GM19397 (cell line): ENCODE measurements around the gene KRTAP12-3.
"Not testable (repeated sequence)": the region's sequence is repeated elsewhere in the genome, so short reads cannot be mapped to it uniquely, and the experiment has no call there.

Experiments
- ATAC-seq: cut with Tn5 transposase; IDR thresholded peaks from one replicate; pipeline ENCODE4 v1.9.1; 2021; ENCODE audit warnings: mild to moderate bottlenecking, moderate library complexity; ENCODE audit not compliant: unreplicated experiment

The KRTAP12-3 gene, protein sequence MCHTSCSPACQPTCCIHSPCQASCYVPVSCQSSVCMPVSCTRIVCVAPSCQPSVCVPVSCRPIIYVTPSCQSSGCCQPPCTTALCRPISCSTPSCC

DNA sequence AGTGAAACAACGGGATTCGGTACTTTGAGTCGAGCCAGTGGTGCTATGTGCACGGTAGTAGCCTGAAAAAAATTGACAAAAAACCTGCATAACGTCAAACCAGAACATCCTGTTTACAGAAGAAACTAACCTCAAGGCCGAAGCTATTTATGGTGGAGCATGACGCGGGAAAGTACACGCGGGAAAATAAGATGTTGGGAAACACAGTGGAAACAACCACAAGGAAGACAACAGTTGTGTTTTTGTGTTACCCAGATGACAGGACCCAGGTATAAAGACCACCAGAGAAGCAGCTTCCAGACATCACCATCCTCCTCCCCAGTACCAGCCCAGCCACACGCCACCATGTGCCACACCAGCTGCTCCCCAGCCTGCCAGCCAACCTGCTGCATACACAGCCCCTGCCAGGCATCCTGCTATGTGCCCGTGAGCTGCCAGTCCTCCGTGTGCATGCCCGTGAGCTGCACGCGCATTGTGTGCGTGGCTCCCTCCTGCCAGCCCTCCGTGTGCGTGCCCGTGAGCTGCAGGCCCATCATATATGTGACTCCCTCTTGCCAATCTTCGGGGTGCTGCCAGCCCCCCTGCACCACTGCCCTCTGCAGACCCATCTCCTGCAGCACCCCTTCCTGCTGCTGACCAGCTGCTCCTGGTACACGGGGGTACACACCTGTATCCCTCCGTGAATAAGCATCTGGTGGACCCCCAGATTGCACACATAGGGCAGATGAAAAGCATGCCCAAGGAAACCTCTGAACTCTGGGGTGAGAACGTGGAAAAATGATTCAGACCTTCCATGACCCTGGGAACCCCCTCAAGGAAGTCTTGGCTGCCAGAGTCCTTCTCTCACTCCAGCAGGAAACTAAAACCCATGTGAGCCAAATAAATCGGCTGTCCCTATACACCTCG lies at the start of gene KRTAP12-3:
Gene KRTAP12-3 (plus strand): TSS at position 298 of the 906 bp plus-strand sequence. CDS start 48 bp downstream, at position 346.
- ATAC-seq: no peak

DNA sequence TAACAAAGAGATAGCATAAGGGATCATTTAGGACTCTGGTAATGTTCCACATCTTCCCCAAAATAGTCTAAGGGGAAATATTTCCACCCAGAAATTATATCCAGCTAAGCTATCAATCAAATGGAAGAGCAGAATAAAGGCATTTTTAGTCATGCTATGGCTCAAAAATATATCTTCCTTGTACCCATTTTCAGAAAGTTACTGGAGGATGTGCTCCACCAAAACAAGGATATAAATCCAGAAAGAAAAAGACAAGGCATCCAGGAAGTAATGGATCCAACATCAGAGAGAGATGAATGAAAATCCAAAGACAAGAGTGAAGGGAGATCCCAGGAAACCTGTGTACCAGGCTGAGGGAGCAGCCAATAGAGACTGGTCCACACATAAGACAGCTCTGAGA lies 48.5 kb upstream of the KRTAP12-3 start:
- ATAC-seq: no peak

DNA sequence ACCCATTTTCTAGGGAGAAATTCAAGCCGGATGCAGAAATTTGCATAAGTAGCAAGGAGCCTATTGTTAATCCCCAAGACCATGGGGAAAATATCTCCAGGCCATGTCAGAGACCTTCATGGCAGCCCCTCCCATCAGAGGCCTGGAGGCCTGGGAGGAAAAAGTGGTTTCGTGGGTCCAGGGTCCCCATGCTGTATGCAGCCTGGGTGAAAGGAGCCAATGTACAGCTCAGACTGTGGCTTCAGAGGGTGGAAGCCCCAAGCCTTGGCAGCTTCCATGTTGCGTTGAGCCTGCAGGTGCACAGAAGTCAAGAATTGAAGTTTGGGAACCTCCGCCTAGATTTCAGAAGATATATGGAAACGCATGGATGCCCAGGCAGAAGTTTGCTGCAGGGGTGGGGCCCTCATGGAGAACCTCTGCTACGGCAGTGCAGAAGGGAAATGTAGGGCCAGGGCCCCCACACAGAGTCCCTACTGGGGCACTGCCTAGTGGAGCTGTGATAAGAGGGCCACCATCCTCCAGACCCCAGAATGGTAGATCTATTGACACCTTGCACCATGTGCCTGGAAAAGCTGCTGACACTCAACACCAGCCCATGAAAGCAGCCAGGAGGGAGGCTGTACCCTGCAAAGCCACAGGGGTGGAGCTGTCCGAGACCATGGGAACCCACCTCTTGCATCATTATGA lies 47.4 kb upstream of the KRTAP12-3 start:
- ATAC-seq: not testable (repeated sequence)

DNA sequence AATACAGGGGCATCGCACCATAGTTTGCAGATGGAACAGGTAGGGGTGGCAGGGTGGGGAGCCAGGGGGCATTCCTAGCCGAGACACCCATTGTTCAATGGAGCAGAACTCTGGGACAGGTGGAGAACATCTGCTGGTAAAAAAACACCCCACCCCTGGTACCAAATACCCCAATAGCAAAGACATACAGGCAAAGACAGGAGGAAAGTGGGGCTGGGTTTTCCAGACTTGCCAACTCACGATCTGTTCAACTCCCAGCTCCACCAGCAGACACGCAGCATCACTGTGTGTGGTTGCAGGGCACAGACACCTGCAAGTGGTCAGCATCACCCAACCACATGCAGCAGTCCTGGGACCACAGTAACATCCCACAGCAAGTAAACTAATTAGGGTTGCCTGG lies 46.2 kb upstream of the KRTAP12-3 start:
- no peak for ATAC-seq

DNA sequence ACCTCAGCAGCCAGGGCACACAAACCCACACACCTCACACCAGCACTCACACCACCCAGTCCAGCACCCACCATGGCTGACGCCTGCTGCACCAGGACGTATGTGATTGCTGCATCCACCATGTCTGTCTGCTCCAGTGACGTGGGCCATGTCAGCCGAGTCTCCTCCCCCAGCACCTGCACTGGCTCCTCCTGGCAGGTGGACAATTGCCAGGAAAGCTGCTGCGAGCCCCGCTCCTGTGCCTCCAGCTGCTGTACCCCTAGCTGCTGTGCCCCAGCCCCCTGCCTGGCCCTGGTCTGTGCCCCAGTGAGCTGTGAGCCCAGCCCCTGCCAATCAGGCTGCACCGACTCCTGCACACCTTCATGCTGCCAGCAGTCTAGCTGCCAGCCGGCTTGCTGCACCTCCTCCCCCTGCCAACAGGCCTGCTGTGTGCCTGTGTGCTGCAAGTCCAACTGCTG lies 45.7 kb upstream of the KRTAP12-3 start, which contains the start of gene KRTAP10-8:
Gene KRTAP10-8 (plus strand): TSS at position 51 of the 458 bp plus-strand sequence. CDS start 22 bp downstream, at position 73.
- no peak for ATAC-seq

DNA sequence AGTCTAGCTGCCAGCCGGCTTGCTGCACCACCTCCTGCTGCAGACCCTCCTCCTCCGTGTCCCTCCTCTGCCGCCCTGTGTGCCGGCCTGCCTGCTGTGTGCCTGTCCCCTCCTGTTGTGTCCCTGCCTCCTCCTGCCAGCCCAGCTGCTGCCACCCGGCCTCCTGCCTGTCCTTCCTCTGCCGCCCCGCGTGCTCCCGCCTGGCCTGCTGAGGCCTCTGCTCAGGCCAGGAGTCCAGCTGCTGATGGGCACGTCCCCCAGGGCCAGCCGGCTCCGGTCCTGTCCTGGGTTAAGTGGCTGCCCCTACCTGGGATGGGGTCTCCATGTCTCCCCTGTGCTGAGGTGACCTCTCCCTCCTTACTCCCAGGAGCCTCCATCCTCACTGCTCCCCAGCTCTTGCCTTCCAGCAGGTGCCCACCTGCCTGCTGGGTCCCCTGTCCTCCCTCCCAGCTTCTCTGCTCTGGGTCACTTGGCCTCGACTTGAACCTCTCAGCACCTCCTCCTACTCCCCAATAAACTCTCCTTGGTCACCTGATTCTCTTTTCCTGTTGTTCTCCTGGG lies 45.0 kb upstream of the KRTAP12-3 start:
- no peak for ATAC-seq

DNA sequence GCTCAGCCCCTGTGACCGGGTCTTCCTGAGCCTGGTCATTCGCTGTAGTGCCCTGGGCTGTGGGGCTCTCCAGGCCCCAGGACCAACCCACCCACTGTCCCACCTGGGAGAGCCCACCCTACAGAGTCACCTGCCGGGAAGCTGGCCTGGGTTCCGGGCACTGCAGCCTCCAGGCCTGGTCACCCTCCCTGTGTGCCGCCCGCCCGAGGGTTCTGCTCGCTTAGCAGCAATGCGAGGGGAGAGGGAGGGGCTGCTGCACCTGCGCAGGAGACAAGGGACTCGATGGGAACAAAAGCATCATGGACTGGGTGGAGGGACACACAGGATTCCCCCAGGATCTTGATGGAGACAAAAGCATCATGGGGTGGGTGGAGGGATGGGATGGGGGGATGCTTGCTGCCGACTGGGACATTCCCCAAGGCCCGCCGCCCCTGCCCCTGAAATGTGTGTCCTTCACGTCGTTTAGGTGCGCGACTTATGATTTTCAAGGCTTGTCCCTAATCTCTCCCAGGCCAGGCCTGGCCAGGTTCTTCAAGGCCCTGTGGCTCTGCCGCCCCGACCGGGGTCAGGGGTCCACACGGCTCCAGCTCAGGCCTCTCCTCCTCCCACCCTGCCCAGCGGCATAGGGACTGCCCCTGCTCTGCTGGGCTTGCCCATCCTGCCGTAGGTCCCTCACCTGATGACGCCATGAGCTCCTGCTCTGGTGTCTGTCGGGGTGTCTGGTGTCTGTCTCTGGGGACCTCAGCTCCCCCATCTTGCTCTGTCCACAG lies 44.2 kb upstream of the KRTAP12-3 start:
- no peak for ATAC-seq

DNA sequence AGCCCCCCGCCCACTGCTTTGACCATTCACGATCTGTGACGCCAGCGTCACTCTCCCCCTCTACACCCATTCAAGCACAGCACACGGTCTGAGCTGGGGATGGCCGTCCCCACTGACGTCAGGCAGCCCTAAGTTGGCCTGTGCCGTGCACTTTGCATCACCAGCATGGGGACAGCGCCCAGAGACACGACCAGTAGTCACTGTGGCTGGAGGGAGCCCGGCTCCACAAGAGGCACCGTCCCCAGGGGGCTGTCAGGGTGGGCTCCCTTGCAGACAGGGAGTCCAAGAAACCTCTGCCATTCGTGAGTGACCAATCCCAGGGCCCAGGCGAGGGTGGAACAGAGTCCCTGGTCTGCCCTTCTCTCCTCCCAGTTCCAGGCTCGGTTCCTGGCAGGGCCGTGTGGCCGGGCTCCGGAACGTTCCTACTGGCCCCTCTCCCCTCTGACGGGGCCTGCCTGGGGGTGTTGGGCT lies 43.5 kb upstream of the KRTAP12-3 start:
- no peak for ATAC-seq

DNA sequence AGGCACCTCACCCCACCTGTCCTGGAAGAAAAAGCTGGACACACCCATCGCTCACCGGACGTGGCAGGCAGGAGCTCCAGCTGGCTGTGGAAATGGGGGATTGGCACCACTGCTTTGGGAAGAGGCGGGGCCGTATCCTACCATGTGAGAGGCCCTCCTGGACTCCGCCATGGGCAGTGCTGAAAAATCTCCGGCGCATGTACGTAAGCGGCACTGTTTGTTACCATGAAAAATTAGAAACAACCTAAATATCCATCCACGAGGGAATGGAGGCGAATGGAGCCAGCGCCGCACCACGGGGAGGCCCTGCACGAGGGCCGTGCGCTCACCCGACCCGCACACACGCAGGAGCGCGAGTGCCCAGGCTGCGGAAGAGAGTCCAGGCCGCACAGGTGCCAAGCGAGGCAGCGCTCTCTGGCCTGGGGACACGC lies 42.8 kb upstream of the KRTAP12-3 start:
- no peak for ATAC-seq

DNA sequence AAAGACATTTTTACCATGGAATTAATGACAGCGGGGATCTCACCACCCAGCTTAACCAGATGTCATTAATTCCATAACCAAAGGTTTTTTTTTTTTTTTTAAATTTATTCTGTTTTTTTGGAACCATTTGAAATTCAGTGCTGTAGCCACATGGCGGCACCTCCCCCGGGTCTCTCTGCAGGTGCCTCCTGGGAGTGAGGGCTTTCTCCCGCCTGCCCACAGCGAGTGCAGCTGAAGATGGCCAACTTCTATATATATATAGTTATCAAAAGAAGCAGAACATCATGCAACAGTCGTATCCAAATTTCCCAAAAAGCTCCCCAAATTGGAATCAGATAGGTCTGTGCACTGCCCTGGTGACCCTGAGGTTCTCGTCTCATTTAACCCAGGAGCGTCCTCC lies 42.3 kb upstream of the KRTAP12-3 start:
- ATAC-seq: no peak

DNA sequence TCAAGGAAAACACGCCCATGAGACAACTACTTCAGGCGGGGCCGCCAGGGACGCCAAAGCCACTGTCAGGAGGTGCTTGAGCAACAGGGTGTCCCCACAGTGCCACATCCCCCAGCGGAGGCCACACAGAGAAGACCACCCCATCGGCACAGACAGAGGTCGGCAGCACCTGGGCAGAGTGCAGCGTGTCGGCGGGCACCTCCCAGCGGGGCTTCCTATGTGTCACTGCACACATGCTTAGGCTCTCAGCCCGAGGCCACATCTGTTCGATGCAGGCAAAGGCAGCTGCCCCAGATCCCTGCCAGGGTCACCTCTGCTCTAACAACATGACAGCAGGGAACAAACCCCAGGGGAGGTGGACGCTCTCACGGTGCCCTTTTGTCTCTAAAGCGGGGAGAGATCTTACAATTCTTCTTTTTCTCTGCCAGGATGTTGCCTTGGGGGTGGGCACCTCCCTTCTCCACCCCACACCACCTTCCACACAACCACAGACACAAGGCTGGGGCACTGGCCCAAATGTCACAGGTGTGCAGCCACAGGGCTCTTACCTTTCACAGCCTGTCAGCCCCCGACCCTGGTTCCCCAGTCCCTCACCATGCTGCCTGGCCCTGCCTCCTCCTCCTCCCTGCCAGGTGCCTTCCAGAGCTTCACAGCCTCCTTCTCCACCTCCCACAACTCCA lies 41.7 kb upstream of the KRTAP12-3 start:
- no peak for ATAC-seq

DNA sequence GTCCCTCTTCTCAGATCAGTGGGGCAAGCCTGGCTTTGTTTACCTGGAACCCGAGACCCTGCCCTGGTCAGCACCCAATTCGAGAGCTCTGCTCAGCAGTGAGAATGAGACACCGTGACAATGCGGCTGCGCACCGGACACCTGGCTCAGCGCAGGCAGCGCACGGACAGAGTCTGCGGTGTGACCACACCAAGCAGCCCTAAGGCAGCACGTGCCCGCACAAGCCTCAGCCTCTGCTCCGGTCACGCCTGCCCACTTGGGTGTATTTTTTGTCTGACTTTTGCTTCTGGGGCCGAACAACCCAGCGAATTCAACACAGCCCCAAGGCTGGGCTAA lies 41.2 kb upstream of the KRTAP12-3 start:
- ATAC-seq: no peak

DNA sequence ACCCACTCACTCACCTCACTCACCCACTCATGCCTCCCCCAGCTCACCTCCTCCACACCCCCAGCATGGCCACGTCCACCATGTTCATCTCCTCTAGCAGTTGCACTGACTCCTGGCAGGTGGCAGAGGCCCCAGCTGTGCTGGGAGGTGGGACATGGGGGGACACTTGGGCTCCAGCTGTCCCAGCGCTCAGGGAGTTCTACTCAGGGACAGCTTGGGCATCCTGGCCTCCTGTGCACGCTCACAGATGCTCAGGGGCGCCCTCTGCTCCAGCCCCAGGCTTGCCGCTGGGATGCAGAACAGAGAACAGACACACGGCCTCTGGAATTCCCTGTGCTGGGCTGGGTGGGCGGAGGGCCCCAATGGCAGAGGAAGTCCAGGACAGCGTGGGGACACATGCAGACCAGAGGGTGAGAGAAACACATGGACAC lies 40.6 kb upstream of the KRTAP12-3 start:
- ATAC-seq: no peak

DNA sequence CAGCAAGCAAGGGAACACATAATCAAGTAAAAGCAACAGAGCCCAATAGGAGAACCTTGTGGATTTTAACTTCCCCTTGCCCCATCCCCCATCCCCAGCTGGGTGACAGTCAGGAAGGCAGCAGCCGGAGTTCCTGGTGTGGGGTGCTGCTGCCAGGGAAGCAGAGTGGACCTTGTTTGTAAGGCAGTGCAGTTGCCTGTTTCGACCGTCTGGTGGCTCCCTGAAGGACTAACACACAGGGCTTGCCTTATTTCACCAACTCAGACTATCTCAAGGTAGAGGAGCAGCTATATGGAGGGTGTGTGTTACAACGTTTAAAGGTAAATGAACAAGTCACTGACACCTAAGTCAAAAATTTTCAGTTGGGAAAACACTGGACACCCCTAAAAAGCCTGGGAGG lies 39.2 kb upstream of the KRTAP12-3 start:
- ATAC-seq: no peak

DNA sequence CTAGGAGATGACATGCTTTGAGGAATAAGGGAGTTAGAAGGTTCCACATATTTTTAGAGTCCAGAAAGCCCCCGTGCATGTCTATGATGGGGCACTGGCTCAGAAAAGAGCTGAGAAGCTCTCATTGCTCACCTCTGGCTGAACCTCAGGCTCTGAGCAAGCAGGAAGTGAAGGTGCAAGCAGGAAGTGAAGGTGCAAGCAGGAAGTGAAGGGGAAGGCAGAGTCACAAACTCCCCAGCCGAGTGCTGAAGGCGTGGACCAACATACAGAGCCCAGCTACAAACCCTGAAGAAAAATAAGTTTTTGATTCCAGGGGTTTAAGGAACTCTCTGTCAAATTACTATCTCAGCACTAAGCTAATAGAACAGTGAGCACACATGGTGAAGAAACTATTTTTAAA lies 38.8 kb upstream of the KRTAP12-3 start:
- no peak for ATAC-seq

DNA sequence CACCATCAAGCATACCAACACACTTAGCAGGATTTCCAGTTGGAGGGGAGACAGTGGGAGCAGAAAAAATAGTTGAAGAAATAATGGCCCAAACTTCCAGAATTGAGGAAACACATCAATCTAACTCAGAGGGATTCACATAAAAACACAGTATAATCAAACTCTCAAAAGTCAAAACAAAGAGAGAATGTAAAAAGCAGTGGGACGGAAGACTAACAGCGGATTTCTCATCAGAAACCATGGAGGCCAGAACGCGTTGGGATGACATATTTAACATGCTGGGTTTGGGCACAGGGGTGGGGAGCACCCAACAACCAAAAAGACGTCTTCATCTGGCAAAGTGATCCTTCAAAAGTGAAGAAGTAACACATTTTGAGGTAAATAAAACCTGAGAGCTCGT lies 37.8 kb upstream of the KRTAP12-3 start:
- no peak for ATAC-seq

DNA sequence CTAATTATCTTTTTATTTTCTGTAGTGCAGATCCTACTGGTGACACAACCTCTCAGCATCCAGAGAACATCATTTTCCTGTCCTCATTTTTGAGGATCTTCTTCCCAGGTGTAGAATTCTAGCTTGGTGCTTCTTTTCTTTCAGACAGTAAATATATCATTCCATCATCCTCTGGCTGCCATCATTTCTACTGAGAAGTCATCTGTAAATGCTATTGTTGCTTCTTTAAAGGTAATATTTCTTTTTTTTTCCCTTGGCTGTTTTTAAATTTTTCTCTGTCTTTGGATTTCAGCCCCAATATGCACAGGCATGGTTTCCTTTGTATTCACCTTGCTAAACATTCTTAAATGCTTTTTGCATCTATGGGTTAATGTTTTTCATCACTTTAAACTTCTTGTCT lies 34.2 kb upstream of the KRTAP12-3 start:
- no peak for ATAC-seq

DNA sequence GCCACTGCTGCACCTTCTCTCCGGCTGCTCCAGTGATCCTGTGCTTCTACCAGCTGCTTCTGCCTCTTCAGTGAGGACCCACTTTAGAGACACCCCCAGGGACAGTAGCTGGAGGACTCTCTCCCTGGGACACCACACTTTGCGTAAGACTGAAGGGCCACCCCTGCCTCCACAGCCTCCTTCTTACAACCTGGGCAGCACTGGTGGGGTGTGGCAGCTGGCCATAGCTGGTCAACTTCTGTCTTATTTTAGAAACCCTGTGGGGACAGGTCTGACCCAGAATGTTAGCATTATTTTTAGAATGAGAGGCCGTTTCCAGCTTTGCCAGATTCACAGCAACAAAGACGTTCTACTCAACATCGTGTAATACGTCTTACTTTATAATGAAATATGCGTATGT lies 32.0 kb upstream of the KRTAP12-3 start:
- ATAC-seq: no peak

DNA sequence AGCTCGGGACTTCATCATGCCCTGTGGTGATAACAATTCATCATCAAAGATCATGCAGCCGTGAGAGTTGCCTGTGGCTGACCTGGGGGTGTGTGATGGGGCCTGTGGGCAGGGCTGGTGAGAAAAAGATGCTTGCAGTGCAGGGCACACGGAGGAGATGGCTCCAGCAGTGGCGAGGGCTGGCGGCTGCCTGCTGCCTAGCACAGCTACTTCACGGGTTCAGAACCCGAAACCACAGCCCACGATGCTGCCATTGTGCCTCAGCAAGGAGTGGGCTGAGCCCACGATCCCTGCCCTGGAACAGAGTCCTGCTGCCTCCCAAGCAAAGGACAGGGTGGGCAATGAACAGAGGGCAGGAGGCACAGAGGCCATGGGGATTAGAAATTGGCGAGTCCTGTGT lies 31.5 kb upstream of the KRTAP12-3 start:
- ATAC-seq: no peak

DNA sequence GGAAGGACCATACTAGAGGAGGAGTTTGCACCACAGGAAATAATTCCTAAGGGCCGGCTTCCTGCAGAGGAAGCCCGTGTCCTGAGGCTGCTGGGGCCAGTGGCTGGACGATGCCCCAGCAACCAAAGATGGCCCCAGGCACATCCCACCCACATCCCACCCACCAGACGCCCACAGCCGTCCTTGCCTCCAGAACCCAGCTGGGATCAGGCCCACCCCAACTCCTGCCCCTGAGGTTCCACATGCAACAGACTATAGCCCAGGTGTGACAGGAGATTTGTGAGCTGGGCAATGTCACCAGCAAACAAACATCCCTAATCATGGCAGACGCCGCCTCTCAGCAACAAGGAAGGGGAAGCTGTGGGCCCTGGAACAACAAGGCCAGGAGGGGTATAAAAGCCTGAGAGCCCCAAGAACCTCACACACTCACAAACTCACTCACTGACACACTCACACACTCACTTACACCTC lies 31.0 kb upstream of the KRTAP12-3 start, which contains the start of gene KRTAP10-9:
Gene KRTAP10-9 (plus strand): TSS at position 421 of the 471 bp plus-strand sequence. CDS start 79 bp downstream, outside the sequence.
- ATAC-seq: no peak
